ENCODE measurements around the gene LRRC58.
"Not testable (repeated sequence)": the region's sequence is repeated elsewhere in the genome, so short reads cannot be mapped to it uniquely, and the experiment has no call there.

LRRC58 gene

DNA sequence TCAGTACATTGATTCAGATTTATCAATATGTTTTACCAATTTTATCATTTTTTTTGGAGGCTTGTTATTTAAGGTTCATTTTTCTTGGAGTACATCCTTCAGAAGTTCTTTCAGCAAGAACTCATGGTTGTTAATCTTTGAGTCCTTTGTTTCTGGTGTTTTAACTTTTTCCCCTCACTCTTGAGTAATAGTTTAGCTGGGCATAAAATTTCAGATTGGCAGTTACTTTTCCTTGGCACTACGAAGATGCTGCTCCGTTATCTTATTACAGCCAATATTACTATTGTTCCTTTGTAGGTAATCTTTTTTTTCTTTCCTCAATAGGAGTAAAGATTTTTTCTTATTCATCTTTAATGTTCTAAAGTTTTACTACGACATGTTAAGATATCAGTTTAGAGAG, 9.8 kb downstream of the LRRC58 start:
- no peak for DNase-seq (ENCODE audit: low spot score)

DNA sequence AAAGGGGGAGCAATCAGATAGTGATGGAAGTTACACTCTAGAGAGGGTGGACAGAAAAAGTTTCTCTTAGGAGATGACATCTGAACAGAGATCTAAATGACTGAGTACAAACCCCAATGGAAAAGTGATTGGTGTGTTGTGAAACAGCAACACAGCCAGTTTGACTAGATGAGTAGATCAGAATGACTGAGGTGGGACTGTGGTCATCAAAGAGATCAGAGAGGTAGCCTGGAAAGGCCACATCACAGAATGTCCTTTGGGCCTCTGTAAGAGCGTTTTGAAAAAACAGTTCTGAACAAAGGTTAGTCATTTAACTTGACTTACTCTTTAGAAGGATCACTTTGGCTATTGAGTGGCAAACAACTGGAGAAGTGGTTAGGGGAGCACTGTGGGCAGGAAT, 10.6 kb downstream of the LRRC58 start:
- no peak for DNase-seq (ENCODE audit: low spot score)

DNA sequence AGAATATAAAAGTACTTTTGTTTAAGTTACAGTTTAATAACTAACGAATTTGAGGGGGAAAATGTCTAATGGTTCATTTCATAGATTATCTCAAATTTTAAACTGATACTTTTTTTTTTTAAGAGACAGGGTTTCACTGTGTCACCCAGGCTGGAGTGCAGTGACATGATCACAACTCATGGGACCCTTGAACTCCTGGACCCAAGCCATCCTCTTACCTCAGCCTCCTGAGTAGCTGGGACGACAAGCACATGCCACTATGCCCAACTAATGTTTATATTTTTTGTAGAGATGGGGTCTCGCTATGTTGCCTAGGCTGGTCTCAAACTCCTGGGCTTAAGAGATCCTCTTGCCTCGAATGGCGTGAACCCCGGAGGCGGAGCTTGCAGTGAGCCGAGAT, 16.5 kb downstream of the LRRC58 start:
- DNase-seq (ENCODE audit: low spot score): no peak

DNA sequence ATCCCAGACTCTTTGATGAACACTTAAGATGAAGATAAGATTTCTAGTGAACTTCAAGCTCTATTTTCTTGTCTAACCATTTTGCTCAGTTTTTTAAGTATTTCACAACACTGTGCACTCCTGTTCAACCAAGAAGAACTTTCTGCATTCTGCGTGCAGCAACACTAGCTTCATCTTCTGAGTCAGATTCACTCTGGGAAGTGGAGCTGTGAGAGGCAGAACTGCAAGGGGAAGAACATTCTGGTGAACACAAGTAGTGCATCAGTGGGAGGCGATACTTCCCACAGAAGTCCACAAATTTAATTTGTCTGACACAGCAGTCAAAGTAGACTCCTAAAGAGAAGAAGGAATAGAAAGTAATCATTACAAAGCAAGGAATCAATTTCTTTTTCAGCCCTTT, 18.1 kb downstream of the LRRC58 start:
- no peak for DNase-seq (ENCODE audit: low spot score)

DNA sequence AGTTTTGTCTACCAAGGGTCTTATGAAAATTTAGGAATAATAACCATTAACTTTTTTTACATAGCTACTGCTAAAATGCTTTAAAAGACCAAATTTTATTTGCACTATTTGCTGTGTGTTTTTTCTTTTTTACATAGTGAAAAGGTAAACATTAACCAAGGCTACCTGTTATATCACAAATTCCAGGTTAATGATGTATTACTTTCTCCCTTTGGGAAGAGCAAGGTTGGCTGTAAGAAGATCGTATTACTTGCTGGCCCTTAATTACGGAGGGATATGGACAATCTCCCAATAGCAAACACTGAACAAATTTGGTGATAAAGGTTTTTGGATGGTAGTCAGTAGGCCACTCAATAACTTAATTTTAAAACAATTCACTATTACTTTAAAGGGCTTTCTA, 22.4 kb downstream of the LRRC58 start:
- DNase-seq (ENCODE audit: low spot score): no peak

DNA sequence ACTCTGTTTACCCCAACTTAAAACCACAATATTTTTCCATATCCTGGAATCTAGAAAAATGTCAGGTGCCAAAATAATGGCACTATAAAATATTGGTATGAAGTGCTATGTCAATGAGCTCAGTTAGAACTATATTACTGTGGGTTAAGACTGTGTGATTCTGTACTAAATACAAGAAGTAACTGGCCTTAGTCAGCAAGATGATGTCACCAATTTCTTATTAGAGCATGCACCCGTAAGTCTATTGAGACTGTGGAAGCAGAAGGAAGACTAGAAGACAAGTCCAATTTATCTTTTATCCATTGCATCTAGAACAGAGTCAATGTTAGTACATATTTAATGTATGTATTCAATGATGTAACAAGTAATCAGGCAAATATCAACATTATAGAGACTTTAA, 25.0 kb downstream of the LRRC58 start:
- DNase-seq (ENCODE audit: low spot score): no peak

DNA sequence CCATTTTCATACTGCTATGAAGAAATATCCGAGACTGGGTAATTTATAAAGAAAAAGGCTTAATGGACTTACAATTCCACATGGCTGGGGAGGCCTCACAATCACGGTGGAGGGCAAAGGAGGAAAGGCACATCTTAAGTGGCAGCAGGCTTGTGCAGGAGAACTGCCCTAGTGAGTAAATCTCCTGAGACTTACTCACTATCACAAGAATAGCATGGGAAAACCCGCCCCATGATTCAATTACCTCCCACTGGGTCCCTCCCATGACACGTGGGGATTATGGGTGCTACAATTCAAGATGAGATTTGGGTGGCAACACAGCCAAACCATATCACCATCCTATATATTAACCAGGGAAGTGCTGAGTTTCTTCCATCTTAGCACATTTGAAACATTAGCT, 25.4 kb downstream of the LRRC58 start:
- DNase-seq (ENCODE audit: low spot score): not testable (repeated sequence)

DNA sequence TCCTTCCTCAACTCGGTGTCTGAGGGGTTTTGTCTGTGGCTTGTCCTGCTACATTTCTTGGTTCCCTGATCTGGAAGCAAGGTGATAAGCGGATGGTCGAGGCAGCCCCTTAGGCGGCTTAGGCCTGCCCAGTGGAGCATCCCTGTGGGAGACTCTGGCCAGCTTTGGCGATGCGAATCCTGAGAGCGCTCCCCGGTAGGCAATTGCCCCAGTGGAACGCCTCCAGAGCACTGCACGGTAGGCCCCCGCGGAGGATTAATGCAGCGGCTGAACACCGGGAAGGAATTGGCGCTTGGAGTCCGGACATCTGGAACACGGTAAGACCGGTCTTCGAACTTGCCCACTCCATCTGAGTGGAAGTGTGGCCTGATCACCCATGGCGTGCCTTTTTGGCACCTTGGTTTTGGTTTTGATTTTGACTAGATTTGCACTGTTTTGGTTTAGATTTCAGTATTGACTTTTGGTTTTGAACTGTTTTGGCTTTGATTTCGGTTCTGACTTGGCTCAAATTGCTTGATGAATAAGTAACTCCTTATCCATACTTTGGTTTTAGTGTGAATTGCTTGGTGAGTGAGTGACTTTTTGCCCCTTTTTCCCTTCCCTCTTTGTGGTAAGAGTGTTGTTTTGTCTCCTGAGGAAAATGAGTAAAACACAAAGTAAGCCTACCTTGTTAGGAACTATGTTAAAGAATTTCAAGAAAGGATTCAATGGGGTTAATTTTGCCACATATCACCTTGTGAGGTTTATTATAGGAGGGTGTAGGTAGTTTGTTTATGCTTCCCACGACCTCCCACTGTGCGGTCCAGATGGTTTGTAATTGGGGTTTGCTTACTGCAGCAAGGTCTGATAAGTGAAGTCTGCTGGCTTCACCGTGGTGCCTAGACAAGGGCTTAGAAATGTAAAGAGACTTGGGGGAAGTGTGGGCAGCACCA, 37.0 kb downstream of the LRRC58 start:
- DNase-seq (ENCODE audit: low spot score): no peak

DNA sequence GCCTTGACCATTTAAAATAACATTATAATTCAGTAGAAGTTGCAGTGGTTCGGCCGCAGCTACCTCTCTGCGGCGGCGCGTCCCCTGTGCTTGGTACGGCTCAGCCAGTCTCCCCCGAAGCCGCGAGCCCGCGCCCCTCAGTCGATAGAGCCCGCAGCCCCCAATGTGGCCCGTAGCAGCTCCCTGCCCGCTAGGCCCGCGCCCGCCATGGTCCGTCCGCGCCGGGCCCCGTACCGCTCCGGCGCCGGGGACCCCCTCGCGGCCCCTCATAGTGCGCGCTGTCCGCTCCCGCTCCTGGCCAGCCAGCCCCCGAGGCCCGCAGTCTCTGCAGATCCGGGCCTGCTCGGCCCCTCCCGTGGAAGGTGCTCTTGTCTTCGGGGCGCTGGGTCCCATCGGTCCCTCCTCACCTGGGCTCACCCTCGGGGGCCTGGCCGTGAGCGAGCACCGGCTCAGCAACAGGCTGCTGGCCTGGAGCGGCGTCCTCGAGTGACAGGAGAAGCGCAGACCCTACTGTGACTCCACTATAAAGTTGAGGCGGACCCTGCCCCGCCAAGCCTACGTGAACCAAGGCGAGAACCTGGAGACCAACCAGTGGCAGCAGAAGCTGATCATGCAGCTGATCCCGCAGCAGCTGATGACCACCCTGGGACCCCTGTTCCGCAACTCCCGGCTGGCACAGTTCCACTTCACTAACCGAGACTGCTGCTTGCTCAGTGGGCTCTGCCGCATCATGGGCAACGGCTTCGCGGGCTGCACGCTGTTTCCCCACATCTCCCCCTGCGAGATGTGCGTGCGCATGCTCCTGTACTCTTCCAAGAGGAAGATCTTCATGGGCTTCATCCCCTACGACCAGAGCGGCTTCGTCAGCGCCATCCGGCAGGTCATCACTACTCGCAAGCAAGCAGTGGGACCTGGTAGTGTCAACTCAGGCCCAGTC, 42.4 kb downstream of the LRRC58 start:
- no peak for DNase-seq (ENCODE audit: low spot score)

DNA sequence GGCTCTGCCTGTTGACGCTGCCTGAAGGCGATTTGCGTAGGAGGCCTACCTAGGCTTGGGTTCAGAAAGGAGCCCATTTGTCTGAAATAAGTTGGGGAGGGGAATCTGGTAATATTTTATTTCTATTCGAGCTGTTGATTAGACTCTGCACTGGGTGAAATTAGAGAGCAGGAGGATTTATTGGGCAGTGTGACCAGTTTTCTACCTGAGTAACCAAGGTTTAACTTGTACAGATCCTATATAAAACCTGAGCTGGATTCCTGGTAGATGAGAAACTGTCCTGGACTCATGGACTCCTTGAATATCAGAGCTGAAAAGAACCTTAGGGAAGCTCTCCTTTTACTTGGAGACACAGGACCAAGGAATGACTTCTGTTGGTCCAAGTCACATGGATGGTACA, 44.5 kb downstream of the LRRC58 start:
- no peak for DNase-seq (ENCODE audit: low spot score)

DNA sequence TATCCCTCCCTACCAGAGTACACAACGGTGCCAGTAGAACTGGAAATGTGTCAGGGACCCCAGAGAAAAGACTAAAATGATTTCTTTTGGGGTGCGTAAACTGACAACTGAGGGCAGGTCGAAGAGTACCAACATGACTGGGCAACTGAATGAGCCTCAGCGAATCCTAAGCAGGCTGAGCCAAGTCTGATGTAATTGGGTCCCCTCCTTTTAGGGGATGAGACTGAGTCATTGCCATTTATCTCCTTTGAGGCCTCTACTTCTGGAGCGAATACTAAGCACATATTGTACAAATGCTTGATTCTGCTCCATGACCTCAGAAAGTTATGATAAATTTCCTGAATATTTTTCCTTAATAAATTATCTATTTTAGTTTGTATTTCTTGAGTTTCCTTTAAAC, 46.8 kb downstream of the LRRC58 start:
- DNase-seq (ENCODE audit: low spot score): no peak

DNA sequence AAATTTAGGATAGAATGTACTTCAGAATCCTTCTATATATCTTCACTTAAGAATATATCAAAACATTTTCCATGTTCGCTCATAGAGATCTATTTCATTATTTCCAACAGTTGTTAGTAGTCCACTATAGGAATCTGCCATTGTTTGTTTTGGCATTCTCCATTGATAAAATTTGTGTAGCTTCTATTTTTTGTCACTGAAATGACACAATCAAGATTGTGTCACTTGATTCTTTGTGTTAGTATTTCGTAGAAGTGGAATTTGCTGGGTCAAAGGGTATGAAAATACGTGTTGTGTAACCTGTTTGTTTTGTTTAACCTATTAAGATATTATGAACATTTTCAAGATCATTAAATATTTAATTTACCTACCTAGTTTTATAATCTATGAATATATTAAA, 48.2 kb downstream of the LRRC58 start:
- DNase-seq (ENCODE audit: low spot score): no peak

DNA sequence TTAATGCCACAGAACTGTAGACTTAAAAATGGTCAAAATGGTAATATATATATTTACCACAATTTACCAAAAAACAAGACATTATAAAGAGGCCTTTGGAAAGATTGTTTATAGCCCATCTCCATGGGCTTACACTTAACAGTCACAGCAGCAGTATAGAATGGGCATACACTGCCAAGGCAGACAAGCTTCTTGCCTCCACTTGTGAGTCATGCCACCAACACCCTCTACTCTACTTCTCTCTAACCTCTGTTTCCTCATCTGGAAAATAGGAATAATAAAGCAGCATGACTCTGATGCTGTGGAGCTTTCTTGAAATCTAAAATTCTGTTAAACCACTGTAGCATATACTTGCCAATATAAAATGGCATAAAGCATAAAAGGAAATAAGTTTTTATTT, 49.8 kb downstream of the LRRC58 start:
- no peak for DNase-seq (ENCODE audit: low spot score)

DNA sequence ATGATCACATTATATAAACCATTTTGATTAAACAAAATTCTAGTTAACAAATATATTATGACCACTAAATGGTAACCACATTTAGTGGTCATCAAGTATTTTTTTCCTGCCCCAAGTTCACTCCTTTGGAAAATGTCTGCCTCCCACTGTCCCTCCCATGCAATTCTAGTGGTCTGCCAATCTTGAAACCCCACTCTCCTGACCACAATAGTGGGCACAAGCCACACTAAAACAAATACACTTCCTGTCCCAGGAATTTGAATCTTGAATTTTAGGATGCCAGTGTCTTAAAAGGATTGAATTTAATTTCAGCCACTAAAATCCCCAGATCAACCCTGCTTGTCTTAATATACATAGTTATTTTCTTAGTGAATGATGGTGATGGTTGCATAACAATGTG, 50.2 kb downstream of the LRRC58 start:
- DNase-seq (ENCODE audit: low spot score): no peak

DNA sequence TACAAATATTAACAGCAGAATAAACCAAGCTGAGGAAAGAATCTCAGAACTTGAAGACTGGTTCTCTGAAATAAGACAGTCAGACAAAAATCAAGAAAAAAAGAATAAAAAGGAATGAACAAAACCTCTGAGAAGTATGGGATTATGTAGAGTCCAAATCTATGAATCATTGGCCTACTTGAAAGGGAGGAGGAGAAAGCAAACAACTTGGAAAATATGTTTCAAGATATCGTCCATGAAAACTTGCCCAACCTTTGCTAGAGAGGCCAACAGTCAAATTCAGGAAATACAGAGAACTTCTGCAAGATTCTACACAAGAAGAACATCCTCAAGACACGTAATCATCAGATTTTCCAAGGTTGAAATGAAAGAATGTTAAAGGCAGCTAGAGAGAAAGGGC, 57.6 kb downstream of the LRRC58 start:
- DNase-seq (ENCODE audit: low spot score): not testable (repeated sequence)

DNA sequence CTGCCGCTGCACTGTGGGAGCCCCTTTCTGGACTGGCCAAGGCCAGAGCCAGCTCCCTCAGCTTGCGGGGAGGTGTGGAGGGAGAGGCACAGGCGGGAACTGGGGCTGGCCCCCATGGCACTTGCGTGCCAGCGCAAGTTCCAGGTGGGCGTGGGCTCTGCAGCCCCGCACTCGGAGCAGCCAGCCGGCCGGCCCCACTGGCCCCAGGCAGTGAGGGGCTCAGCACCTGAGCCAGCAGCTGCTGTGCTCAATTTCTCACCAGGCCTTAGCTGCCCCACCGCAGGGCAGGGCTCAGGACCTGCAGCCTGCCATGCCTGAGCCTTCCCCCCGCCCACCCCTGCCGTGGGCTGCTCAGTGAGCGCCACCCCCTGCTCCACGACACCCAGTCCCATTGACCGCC, 59.5 kb downstream of the LRRC58 start:
- no peak for DNase-seq (ENCODE audit: low spot score)

DNA sequence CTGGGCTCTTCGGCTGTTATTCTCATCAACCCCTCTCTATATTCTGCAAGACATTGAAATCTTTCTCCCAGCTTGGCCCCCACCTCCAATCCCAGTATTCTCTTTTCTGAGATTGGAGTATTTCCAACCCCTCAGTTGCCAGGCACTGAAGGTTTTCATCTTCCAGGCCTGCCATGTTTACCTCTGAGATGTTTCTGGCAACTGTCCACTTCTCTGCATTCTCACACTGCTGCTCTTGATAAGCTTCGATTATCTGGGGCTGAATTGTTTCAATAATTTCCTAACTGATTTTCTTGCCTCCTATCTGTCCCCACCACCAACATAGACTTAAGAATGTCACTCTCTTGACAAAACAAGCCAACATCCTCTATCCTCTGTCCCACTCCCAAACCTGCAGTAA, 62.7 kb downstream of the LRRC58 start:
- no peak for DNase-seq (ENCODE audit: low spot score)

DNA sequence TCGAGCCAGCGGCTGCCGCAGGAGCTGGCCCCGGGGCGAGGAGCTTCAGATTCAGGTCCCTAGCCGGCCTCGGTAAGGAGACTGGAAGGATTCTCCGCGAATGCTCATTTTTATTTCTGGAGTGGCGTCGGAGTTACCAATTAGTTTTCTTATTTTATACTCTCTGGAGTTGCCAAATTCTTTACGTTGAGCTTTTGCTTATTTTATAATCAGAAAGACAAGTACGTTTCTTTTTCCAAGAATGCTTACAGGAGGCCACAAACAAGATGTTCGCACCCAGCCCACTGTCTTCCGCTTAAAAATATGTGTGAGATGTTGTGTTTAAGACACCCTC, 63.7 kb downstream of the LRRC58 start:
- DNase-seq (ENCODE audit: low spot score): no peak

DNA sequence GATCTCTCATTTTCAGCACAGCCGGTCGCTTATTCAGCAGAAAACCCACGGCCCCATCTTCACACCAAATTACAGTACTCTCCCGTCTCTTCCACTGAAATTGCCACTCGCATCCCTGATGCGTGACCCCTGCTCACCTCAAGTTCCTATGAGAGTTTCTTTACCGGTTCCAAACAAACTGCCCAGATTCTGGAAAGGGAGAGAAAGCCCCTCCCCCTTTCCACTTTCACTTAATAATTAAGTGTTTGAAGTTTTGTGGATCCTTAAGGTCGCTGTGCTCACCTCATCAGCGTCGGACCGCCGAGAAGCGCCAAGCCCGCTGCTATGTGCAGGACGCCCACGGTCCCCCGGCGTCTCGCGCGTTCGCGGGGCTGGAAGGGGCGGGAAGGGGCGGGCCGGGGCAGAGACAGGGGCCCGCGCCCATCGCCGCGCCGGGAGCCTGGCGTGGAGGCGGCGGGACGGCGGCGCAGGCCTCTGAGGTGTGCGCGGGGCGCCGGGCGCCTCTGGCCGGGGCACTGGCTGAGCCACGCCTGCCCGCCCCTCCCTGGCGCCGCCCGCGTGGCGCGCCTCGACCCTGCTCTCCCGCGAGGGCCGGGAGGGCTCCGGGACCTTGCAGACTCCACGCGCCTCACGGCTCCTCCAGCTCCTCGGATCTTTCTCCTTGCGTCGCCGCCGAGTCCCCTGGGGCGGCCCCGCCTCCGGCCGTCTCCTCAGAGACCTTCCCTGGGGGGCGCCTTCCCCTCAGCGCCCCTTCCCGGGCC, 64.2 kb downstream of the LRRC58 start, which contains the start of gene GPR156:
GPR156 (minus strand) TSS at position 476 of the 761 bp plus-strand sequence. CDS start 41,124 bp downstream, outside the sequence.
- DNase-seq (ENCODE audit: low spot score): no peak

DNA sequence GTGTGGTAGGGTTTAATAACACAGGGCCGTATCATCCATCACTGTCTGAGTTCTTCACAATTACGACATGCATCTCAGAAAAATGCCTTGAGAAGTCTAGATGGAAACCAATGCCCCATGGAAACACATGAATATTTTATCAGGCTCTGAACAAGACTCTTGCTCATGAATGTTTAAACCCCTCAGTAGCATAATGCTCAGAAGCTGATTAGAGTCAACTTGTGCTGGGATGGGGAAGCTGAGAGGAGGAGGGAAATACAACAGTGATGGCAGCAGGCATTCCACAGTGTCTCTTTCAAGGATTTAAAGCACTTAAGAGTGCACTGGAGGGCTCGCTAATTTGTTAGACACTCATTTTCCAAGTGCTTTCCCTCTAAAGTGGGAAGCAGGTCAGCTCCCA, 67.9 kb downstream of the LRRC58 start:
- no peak for DNase-seq (ENCODE audit: low spot score)

DNA sequence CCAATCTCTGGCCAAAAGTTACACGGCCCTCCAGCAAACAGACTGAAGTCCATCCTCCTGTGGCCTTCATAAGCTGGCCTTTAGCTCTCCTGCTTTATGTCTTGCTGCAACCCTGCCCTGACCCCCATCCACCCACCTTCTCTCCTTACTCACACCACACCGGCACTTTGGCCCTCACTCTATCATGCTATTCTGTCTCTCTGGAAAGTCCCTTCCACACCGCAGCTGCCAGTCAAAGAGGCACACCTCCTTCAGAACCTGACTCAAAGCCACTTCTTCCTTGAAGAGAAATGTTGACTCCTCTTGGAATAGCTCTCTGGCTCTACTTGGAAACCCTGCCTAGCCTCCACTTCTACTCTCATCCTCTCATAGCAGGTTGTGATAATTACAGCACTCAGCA, 68.6 kb downstream of the LRRC58 start:
- DNase-seq (ENCODE audit: low spot score): no peak

DNA sequence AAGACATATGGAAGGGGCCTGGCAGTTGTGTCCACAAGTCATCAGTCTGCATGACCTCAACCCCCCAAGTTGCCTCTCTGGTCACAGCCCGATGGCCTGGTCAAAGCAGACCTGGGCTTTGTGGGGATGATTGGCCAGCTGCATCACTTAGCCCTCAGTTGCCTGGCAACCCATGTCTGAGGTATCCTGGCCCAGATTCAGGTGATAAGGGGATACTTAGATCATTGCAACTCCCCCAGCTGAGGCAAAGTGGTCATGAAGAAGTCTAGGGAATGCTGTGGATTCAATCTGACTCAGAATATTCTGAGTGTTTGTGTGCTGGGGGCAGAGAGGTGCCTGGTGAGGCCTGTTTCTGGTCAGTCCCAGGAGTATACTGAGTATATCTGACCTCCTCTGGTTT, 69.1 kb downstream of the LRRC58 start:
- no peak for DNase-seq (ENCODE audit: low spot score)
